Prostate gland (tissue), 2 donors: ENCODE measurements around the gene SRGAP3. TPM values are rescaled to one million over a fixed set of nuclear protein-coding genes. Genes with fewer than 3 reads are reported as not detected.

ENCODE experiments used
- DNase-seq: peaks from one replicate; pipeline ENCODE4 v3.0.0-alpha.2; 2019; ENCODE audit warnings: low spot score
- H3K27ac ChIP-seq, 2 donors: fragments of 200-600 bp; sonication (generic); 2 replicates each; pipeline ENCODE4 v1.5.1; 2017 to 2019
- H3K27me3 ChIP-seq: fragments of 200-600 bp; sonication (generic); replicated peaks from 2 replicates; pipeline ENCODE4 v1.5.1; 2019; ENCODE audit not compliant: insufficient read depth
- H3K36me3 ChIP-seq, 2 donors: fragments of 200-600 bp; sonication (generic); 1 replicate in 1 of 2; 2 replicates in 1 of 2; pipeline versions ENCODE4 v1.5.1 to v1.8.1; 2017 to 2019
- H3K4me1 ChIP-seq: fragments of 200-600 bp; sonication (generic); replicated peaks from 2 replicates; pipeline ENCODE4 v1.5.1; 2019
- H3K4me3 ChIP-seq, 2 donors: fragments of 200-600 bp; sonication (generic); 2 replicates each; pipeline ENCODE4 v1.5.1; 2017 to 2019
- H3K9me3 ChIP-seq: fragments of 200-600 bp; sonication (generic); 2 replicates; pipeline ENCODE4 v1.5.1; 2017
- CTCF ChIP-seq, 4 experiments: fragments of 200-600 bp in 2 of 4; fragments of 450-650 bp in 2 of 4; sonication (generic) in 2 of 4; IDR thresholded peaks; 1 replicate in 3 of 4; 2 replicates in 1 of 4; pipeline ENCODE4 v1.5.1; 2016 to 2019; ENCODE audit warnings: antibody characterized with exemption in 4 of 4, mild to moderate bottlenecking in 2 of 4, moderate library complexity in 2 of 4
- POLR2A ChIP-seq: fragments of 450-650 bp; IDR thresholded peaks from one replicate; pipeline ENCODE4 v1.6.1; 2016; ENCODE audit warnings: antibody characterized with exemption, mild to moderate bottlenecking
- POLR2AphosphoS5 ChIP-seq: sonication (generic); formaldehyde crosslinking; IDR thresholded peaks from one replicate; pipeline ENCODE4 v1.6.1; 2017; ENCODE audit warnings: antibody characterized with exemption
- WGBS: methylation state at CpG from one replicate; pipeline ENCODE4 v1.1.5; 2018; 5-methylcytosine and 5-hydroxymethylcytosine counted together
- intact Hi-C: fragments of 100-400 bp; cut with DNase I; formaldehyde crosslinking; loops from one replicate; pipeline ENCODE4 v1.14.2; 2022
- total RNA-seq, 2 donors: library from RNA; depleted of rRNA; stranded (reverse); fragments of >200 nt; gene quantifications; one replicate each; pipeline ENCODE4 v1.1.0, GENCODE V29; 2016

The SRGAP3 gene
- total RNA-seq, 2 donors from 2014 or later = 23.6 to 50.3 TPM

- H3K9me3 ChIP-seq = no peaks in the 10 kb centered on the region
- intact Hi-C loops = loop anchor here (2.0 to 5.0 kb wide), 3 partner anchors 79 to 236 kb away; no protein-coding TSS in a partner anchor
These were observed 182.7 kb downstream of the SRGAP3 start for GRCh38 chr3:9066775-9067174.

GRCh38 chr3:9066141-9066540 lies 183.3 kb downstream of the SRGAP3 start:
- Histone ChIP-seq H3K4me1 (no peaks in the 10 kb centered on the region), H3K27ac (no peak overlapping the region), H3K9me3 (no peaks in the 10 kb centered on the region), H3K27me3 (no peaks in the 10 kb centered on the region), H3K36me3 (no peaks in the 10 kb centered on the region), H3K4me3 (no peak overlapping the region)
- intact Hi-C loops = loop anchor here (2.0 to 5.0 kb wide), 3 partner anchors 79 to 237 kb away; no protein-coding TSS in a partner anchor
- TF ChIP-seq CTCF (IDR thresholded peaks at IDR 0.05) = no peak
- no peak for TF ChIP-seq POLR2AphosphoS5
- TF ChIP-seq POLR2A = no peak
- no peak for DNase-seq
- WGBS = 58% methylated on average over 2 of the region's 2 CpGs

More at GRCh38 chr3:9066775-9067174, 182.7 kb downstream of the SRGAP3 start:
- WGBS = 92% methylated on average over 3 of the region's 3 CpGs
- no peak overlapping the region for H3K27ac ChIP-seq
- H3K36me3 ChIP-seq = no peaks in the 10 kb centered on the region
- H3K27me3 ChIP-seq = no peaks in the 10 kb centered on the region
- no peak for TF ChIP-seq CTCF (IDR thresholded peaks at IDR 0.05)
- no peak for TF ChIP-seq POLR2A
- no peak for TF ChIP-seq POLR2AphosphoS5
- no peaks in the 10 kb centered on the region for H3K4me1 ChIP-seq
- no peak overlapping the region for H3K4me3 ChIP-seq
- no peak for DNase-seq

GRCh38 chr3:9064850-9065249 lies 184.6 kb downstream of the SRGAP3 start:
- DNase-seq = no peak
- no peaks in the 10 kb centered on the region for H3K9me3 ChIP-seq
- H3K4me1 ChIP-seq = no peaks in the 10 kb centered on the region
- 15% methylated on average over 5 of the region's 5 CpGs for WGBS
- H3K4me3 ChIP-seq = no peak overlapping the region
- no peak overlapping the region for H3K27ac ChIP-seq
- H3K27me3 ChIP-seq = no peaks in the 10 kb centered on the region
- TF ChIP-seq CTCF (IDR thresholded peaks at IDR 0.05) = no peak
- intact Hi-C loops = loop anchor here (5.0 kb wide), 2 partner anchors 78 to 93 kb away; no protein-coding TSS in a partner anchor
- no peaks in the 10 kb centered on the region for H3K36me3 ChIP-seq

- intact Hi-C loops = no loop called here
- TF ChIP-seq POLR2AphosphoS5 = no peak
- no peak for TF ChIP-seq CTCF (IDR thresholded peaks at IDR 0.05)
- no peak for DNase-seq
- 91% methylated on average over 9 of the region's 9 CpGs for WGBS
- H3K27me3 ChIP-seq = no peaks in the 10 kb centered on the region
- H3K36me3 ChIP-seq = no peaks in the 10 kb centered on the region
- no peak overlapping the region for H3K27ac ChIP-seq
- H3K4me3 ChIP-seq = no peak overlapping the region
- H3K4me1 ChIP-seq = no peaks in the 10 kb centered on the region
- no peaks in the 10 kb centered on the region for H3K9me3 ChIP-seq
These were observed 185.2 kb downstream of the SRGAP3 start for GRCh38 chr3:9064251-9064650.

GRCh38 chr3:9062570-9062969 lies 186.9 kb downstream of the SRGAP3 start:
- no peak for DNase-seq
- Histone ChIP-seq H3K4me3 (no peak overlapping the region), H3K4me1 (no peaks in the 10 kb centered on the region), H3K9me3 (no peaks in the 10 kb centered on the region), H3K27me3 (no peaks in the 10 kb centered on the region), H3K36me3 (no peaks in the 10 kb centered on the region), H3K27ac (no peak overlapping the region)
- WGBS = 49% methylated on average over 1 of the region's 1 CpG
- intact Hi-C loops = no loop called here
- TF ChIP-seq CTCF (IDR thresholded peaks at IDR 0.05) (no peak), POLR2A (no peak), POLR2AphosphoS5 (no peak)
